ENCODE results near the gene HMCN2. TPM values are rescaled to one million over a fixed set of nuclear protein-coding genes. Genes with fewer than 3 reads are reported as not detected.

HMCN2 gene
- total RNA-seq, 1 donor, result under 0.01 TPM

GRCh38 chr9:130342714-130343085, 77.1 kb downstream of the HMCN2 start:
- no peak overlapping the region for H3K4me2 ChIP-seq (ENCODE audit: insufficient read depth, low read length)

GRCh38 chr9:130343445-130343918, 77.9 kb downstream of the HMCN2 start:
- Histone ChIP-seq H3K4me3 (ENCODE audit: insufficient read depth, low read length) (no peak overlapping the region), H3K27me3 (ENCODE audit: insufficient read depth, low read length) (no peaks in the 10 kb centered on the region), H3K27ac (ENCODE audit: low read depth, low read length) (no peak overlapping the region), H2AFZ (ENCODE audit: low read length) (no peak overlapping the region), H3K4me2 (ENCODE audit: insufficient read depth, low read length) (no peak overlapping the region), H3K36me3 (ENCODE audit: insufficient read depth, low read length) (no peaks in the 10 kb centered on the region), H3K79me2 (ENCODE audit: insufficient read depth, low read length) (no peaks in the 10 kb centered on the region), H3K9me3 (ENCODE audit: low read depth, low read length) (no peaks in the 10 kb centered on the region), H3K4me1 (ENCODE audit: insufficient read depth, low read length) (no peaks in the 10 kb centered on the region), H4K20me1 (ENCODE audit: insufficient read depth, low read length) (no peaks in the 10 kb centered on the region)
- peak; percentile 68 for TF ChIP-seq CTCF (IDR thresholded peaks at IDR 0.05; ENCODE audit: extremely low read depth, low read depth, low read length)
- DNase-seq (ENCODE audit: insufficient read length, low spot score, missing footprints), result no peak

More at GRCh38 chr9:130342714-130343085, 77.1 kb downstream of the HMCN2 start:
- no peak overlapping the region for H3K27ac ChIP-seq (ENCODE audit: low read depth, low read length)
- TF ChIP-seq CTCF (IDR thresholded peaks at IDR 0.05; ENCODE audit: extremely low read depth, low read depth, low read length), result no peak
- H4K20me1 ChIP-seq (ENCODE audit: insufficient read depth, low read length), result no peaks in the 10 kb centered on the region
- no peaks in the 10 kb centered on the region for H3K36me3 ChIP-seq (ENCODE audit: insufficient read depth, low read length)
- no peaks in the 10 kb centered on the region for H3K79me2 ChIP-seq (ENCODE audit: insufficient read depth, low read length)
- H3K9me3 ChIP-seq (ENCODE audit: low read depth, low read length), result no peaks in the 10 kb centered on the region
- H3K4me3 ChIP-seq (ENCODE audit: insufficient read depth, low read length), result no peak overlapping the region
- DNase-seq (ENCODE audit: insufficient read length, low spot score, missing footprints), result no peak
- no peaks in the 10 kb centered on the region for H3K27me3 ChIP-seq (ENCODE audit: insufficient read depth, low read length)
- no peaks in the 10 kb centered on the region for H3K4me1 ChIP-seq (ENCODE audit: insufficient read depth, low read length)
- no peak overlapping the region for H2AFZ ChIP-seq (ENCODE audit: low read length)

- Histone ChIP-seq H3K4me2 (ENCODE audit: insufficient read depth, low read length) (no peak overlapping the region), H4K20me1 (ENCODE audit: insufficient read depth, low read length) (no peaks in the 10 kb centered on the region), H3K9me3 (ENCODE audit: low read depth, low read length) (no peaks in the 10 kb centered on the region), H3K4me1 (ENCODE audit: insufficient read depth, low read length) (no peaks in the 10 kb centered on the region), H3K4me3 (ENCODE audit: insufficient read depth, low read length) (no peak overlapping the region), H3K79me2 (ENCODE audit: insufficient read depth, low read length) (no peaks in the 10 kb centered on the region), H3K27ac (ENCODE audit: low read depth, low read length) (no peak overlapping the region), H2AFZ (ENCODE audit: low read length) (no peak overlapping the region), H3K36me3 (ENCODE audit: insufficient read depth, low read length) (no peaks in the 10 kb centered on the region), H3K27me3 (ENCODE audit: insufficient read depth, low read length) (no peaks in the 10 kb centered on the region)
- no peak for DNase-seq (ENCODE audit: insufficient read length, low spot score, missing footprints)
- TF ChIP-seq CTCF (IDR thresholded peaks at IDR 0.05; ENCODE audit: extremely low read depth, low read depth, low read length), result no peak
These were observed 78.8 kb downstream of the HMCN2 start for GRCh38 chr9:130344366-130344765.

- Histone ChIP-seq H3K4me2 (ENCODE audit: insufficient read depth, low read length) (no peak overlapping the region), H3K36me3 (ENCODE audit: insufficient read depth, low read length) (no peaks in the 10 kb centered on the region), H3K27ac (ENCODE audit: low read depth, low read length) (no peak overlapping the region), H2AFZ (ENCODE audit: low read length) (no peak overlapping the region), H3K4me1 (ENCODE audit: insufficient read depth, low read length) (no peaks in the 10 kb centered on the region), H3K9me3 (ENCODE audit: low read depth, low read length) (no peaks in the 10 kb centered on the region), H4K20me1 (ENCODE audit: insufficient read depth, low read length) (no peaks in the 10 kb centered on the region), H3K79me2 (ENCODE audit: insufficient read depth, low read length) (no peaks in the 10 kb centered on the region), H3K27me3 (ENCODE audit: insufficient read depth, low read length) (no peaks in the 10 kb centered on the region), H3K4me3 (ENCODE audit: insufficient read depth, low read length) (no peak overlapping the region)
- TF ChIP-seq CTCF (IDR thresholded peaks at IDR 0.05; ENCODE audit: extremely low read depth, low read depth, low read length), result no peak
- no peak for DNase-seq (ENCODE audit: insufficient read length, low spot score, missing footprints)
These were observed 79.7 kb downstream of the HMCN2 start for GRCh38 chr9:130345009-130345896.
